Memory B cell (primary cell): ENCODE data around the gene CTNND2.

Experiments
- ATAC-seq: fragments of 150-1000 bp; cut with Tn5 transposase; 2 replicates; pipeline ENCODE4 v1.10.0; 2021; ENCODE audit warnings: low read depth, mild to moderate bottlenecking, moderate library complexity
- DNase-seq, 2 donors: peaks; one replicate each; pipeline ENCODE4 v3.0.0; 2022; ENCODE audit warnings: low spot score in 2 of 2
- H3K27ac Mint-ChIP-seq: one replicate; pipeline ENCODE4 v1.8.0; 2022; ENCODE audit warnings: mild to moderate bottlenecking, moderate library complexity, mixed read lengths
- H3K27me3 Mint-ChIP-seq: one replicate; pipeline ENCODE4 v1.8.0; 2022; ENCODE audit warnings: mixed read lengths
- H3K36me3 Mint-ChIP-seq: one replicate; pipeline ENCODE4 v1.8.0; 2022; ENCODE audit warnings: mild to moderate bottlenecking, mixed read lengths
- H3K4me1 Mint-ChIP-seq: one replicate; pipeline ENCODE4 v1.8.0; 2022; ENCODE audit warnings: mixed read lengths
- H3K4me3 Mint-ChIP-seq: one replicate; pipeline ENCODE4 v1.8.0; 2022; ENCODE audit warnings: mild to moderate bottlenecking, moderate library complexity, mixed read lengths
- H3K9me3 Mint-ChIP-seq: one replicate; pipeline ENCODE4 v1.8.0; 2022; ENCODE audit warnings: mixed read lengths

The CTNND2 gene

GRCh38 chr5:11384441-11385250, 519.6 kb downstream of the CTNND2 start:
- Mint-ChIP-seq H3K4me1 (peaks cover 5% of the 10 kb centered on the region), H3K9me3 (no peaks in the 10 kb centered on the region), H3K27me3 (peaks cover 19% of the 10 kb centered on the region), H3K4me3 (peak overlapping the region; percentile 35), H3K36me3 (no peaks in the 10 kb centered on the region), H3K27ac (no peak overlapping the region)
- ATAC-seq (no peak), DNase-seq (no peak)

- ATAC-seq (no peak), DNase-seq (no peak)
- peaks cover 19% of the 10 kb centered on the region for H3K27me3 Mint-ChIP-seq
- H3K4me1 Mint-ChIP-seq, result peaks cover 5% of the 10 kb centered on the region
- H3K9me3 Mint-ChIP-seq, result no peaks in the 10 kb centered on the region
- H3K27ac Mint-ChIP-seq, result no peak overlapping the region
- no peaks in the 10 kb centered on the region for H3K36me3 Mint-ChIP-seq
- no peak overlapping the region for H3K4me3 Mint-ChIP-seq
Measured at GRCh38 chr5:11383506-11384095, 520.6 kb downstream of the CTNND2 start.

GRCh38 chr5:11378461-11378860, 525.8 kb downstream of the CTNND2 start:
- ATAC-seq (no peak), DNase-seq (no peak)
- Mint-ChIP-seq H3K4me3 (no peak overlapping the region), H3K27ac (no peak overlapping the region), H3K27me3 (peaks cover 9% of the 10 kb centered on the region), H3K36me3 (no peaks in the 10 kb centered on the region), H3K9me3 (no peaks in the 10 kb centered on the region), H3K4me1 (no peaks in the 10 kb centered on the region)

GRCh38 chr5:11377896-11378295, 526.4 kb downstream of the CTNND2 start:
- Mint-ChIP-seq H3K9me3 (no peaks in the 10 kb centered on the region), H3K4me3 (no peak overlapping the region), H3K36me3 (no peaks in the 10 kb centered on the region), H3K27me3 (peaks cover 7% of the 10 kb centered on the region), H3K4me1 (no peaks in the 10 kb centered on the region), H3K27ac (no peak overlapping the region)
- no peak for DNase-seq
- ATAC-seq, result no peak

DNA sequence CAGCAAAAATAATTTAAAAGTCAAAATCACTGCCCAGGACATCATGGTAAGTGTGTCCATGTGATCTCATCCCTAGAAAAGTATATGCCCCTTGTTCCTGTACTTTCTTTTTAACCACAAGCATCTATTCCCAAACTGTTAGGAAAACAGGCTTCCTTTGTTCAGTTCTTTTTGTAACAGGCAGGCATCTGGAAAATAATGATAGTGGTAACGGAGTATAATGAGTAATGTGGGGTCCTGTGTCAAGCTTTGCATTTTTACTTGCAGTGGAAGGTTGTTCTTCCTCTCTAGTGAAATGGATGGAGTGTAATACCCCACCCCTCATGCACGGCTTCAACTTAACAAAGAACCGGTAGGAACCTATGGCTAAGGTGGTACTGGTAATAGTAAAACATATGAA, 532.1 kb downstream of the CTNND2 start:
- no peaks in the 10 kb centered on the region for H3K9me3 Mint-ChIP-seq
- H3K27ac Mint-ChIP-seq, result no peak overlapping the region
- no peaks in the 10 kb centered on the region for H3K36me3 Mint-ChIP-seq
- ATAC-seq (no peak), DNase-seq (no peak)
- H3K27me3 Mint-ChIP-seq, result peaks cover 2% of the 10 kb centered on the region
- H3K4me3 Mint-ChIP-seq, result no peak overlapping the region
- H3K4me1 Mint-ChIP-seq, result no peaks in the 10 kb centered on the region

GRCh38 chr5:11371021-11371420, 533.2 kb downstream of the CTNND2 start:
- no peak for DNase-seq
- Mint-ChIP-seq H3K4me1 (no peaks in the 10 kb centered on the region), H3K36me3 (no peaks in the 10 kb centered on the region), H3K4me3 (no peak overlapping the region), H3K27me3 (peaks cover 2% of the 10 kb centered on the region), H3K27ac (no peak overlapping the region), H3K9me3 (no peaks in the 10 kb centered on the region)
- no peak for ATAC-seq

DNA sequence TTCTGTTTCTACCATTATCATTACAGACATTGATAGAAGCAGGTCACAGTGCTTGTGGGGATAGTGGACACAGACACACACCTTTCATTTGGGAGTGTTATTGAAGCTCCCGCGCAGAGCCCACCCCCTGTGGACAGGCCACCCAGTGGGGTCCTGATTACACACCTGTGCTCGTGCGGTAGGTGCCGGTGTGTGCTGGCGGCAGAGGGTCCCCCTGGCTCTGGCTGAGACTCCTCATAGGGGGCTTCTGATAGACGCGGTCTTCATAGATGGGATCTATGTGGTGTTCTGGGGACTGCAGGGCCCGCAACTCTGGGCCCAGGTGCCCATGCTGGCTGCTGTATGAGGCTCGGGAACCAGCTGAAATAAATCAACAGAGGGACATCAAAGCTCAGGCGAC, 539.7 kb downstream of the CTNND2 start:
- no peak for ATAC-seq

DNA sequence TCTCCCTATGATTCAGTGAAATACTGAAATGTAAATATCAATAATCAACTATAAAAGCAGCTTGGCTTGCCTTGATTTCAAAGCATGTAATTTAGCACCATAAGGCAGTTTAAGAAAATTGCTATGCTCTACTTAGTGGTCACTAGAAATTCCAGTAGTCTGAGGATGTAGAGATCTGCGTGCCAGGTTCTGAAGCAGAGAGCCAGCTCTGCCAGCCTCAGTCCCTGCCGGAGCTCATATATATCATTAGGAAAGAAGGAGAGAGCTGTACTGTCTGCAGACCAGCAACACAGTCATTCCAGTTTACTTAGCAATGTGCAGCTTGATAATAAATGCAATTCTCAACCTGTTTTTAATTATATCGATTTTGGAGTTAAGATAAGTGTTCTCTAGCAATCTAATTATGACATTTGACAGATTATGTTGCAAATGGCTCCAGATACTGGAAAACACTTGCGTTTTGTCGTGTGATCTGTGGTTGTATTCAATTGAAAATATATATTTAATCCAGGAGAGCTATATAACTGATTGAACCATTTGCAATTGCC, 540.5 kb downstream of the CTNND2 start:
- no peaks in the 10 kb centered on the region for H3K36me3 Mint-ChIP-seq
- peaks cover 2% of the 10 kb centered on the region for H3K4me1 Mint-ChIP-seq
- ATAC-seq, result no peak
- no peak for DNase-seq
- no peaks in the 10 kb centered on the region for H3K27me3 Mint-ChIP-seq
- no peak overlapping the region for H3K4me3 Mint-ChIP-seq
- H3K27ac Mint-ChIP-seq, result no peak overlapping the region
- H3K9me3 Mint-ChIP-seq, result peaks cover 1% of the 10 kb centered on the region

More for the DNA sequence above, 539.7 kb downstream of the CTNND2 start:
- Mint-ChIP-seq H3K4me1 (peaks cover 2% of the 10 kb centered on the region), H3K27me3 (peaks cover 1% of the 10 kb centered on the region), H3K9me3 (peaks cover 1% of the 10 kb centered on the region), H3K36me3 (no peaks in the 10 kb centered on the region), H3K4me3 (no peak overlapping the region), H3K27ac (no peak overlapping the region)
- no peak for DNase-seq

GRCh38 chr5:11361768-11362167, 542.5 kb downstream of the CTNND2 start:
- Mint-ChIP-seq H3K27me3 (no peaks in the 10 kb centered on the region), H3K4me3 (no peak overlapping the region), H3K9me3 (peaks cover 1% of the 10 kb centered on the region), H3K27ac (no peak overlapping the region), H3K4me1 (peaks cover 2% of the 10 kb centered on the region), H3K36me3 (no peaks in the 10 kb centered on the region)
- ATAC-seq, result no peak
- no peak for DNase-seq

DNA sequence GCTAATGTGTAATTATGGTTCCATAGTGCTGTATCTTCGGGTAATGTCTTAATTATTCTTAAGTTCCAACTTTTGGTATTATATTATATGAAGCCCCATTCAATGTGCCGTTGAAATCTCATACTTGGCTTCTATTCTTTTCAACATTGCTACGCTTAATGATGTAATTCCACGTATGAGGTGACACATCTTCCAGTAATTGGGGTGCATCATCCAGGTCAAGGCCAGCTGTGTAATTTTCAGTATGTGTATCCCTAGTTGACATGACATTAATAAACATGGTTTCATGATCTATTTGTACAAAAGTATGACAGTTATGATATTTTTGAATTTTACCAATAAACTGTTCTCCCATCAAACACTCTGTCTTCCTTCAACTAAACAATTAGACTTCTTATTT, 546.3 kb downstream of the CTNND2 start:
- Mint-ChIP-seq H3K9me3 (peaks cover 4% of the 10 kb centered on the region), H3K27me3 (no peaks in the 10 kb centered on the region), H3K4me1 (peaks cover 2% of the 10 kb centered on the region), H3K27ac (no peak overlapping the region), H3K36me3 (no peaks in the 10 kb centered on the region), H3K4me3 (no peak overlapping the region)
- ATAC-seq, result no peak
- DNase-seq, result no peak

- no peaks in the 10 kb centered on the region for H3K36me3 Mint-ChIP-seq
- ATAC-seq (no peak), DNase-seq (no peak)
- peaks cover 3% of the 10 kb centered on the region for H3K9me3 Mint-ChIP-seq
- no peaks in the 10 kb centered on the region for H3K4me1 Mint-ChIP-seq
- no peaks in the 10 kb centered on the region for H3K27me3 Mint-ChIP-seq
- H3K4me3 Mint-ChIP-seq, result no peak overlapping the region
- no peak overlapping the region for H3K27ac Mint-ChIP-seq
Measured at GRCh38 chr5:11355491-11355890, 548.8 kb downstream of the CTNND2 start.

- Mint-ChIP-seq H3K27ac (no peak overlapping the region), H3K4me3 (no peak overlapping the region), H3K9me3 (no peaks in the 10 kb centered on the region), H3K4me1 (no peaks in the 10 kb centered on the region), H3K36me3 (no peaks in the 10 kb centered on the region), H3K27me3 (no peaks in the 10 kb centered on the region)
- DNase-seq, result no peak
- no peak for ATAC-seq
Measured at GRCh38 chr5:11346336-11346735, 557.9 kb downstream of the CTNND2 start.

GRCh38 chr5:11335881-11336760, 568.1 kb downstream of the CTNND2 start:
- H3K9me3 Mint-ChIP-seq, result no peaks in the 10 kb centered on the region
- no peak for DNase-seq
- no peaks in the 10 kb centered on the region for H3K36me3 Mint-ChIP-seq

GRCh38 chr5:11334404-11334803, 569.8 kb downstream of the CTNND2 start:
- ATAC-seq (no peak), DNase-seq (no peak)
- H3K4me3 Mint-ChIP-seq, result no peak overlapping the region
- peaks cover 2% of the 10 kb centered on the region for H3K4me1 Mint-ChIP-seq
- H3K27me3 Mint-ChIP-seq, result peaks cover 2% of the 10 kb centered on the region
- H3K27ac Mint-ChIP-seq, result no peak overlapping the region
- no peaks in the 10 kb centered on the region for H3K9me3 Mint-ChIP-seq
- H3K36me3 Mint-ChIP-seq, result no peaks in the 10 kb centered on the region

More at GRCh38 chr5:11335881-11336760, 568.1 kb downstream of the CTNND2 start:
- H3K4me1 Mint-ChIP-seq, result peaks cover 2% of the 10 kb centered on the region
- H3K27me3 Mint-ChIP-seq, result peaks cover 2% of the 10 kb centered on the region
- H3K27ac Mint-ChIP-seq, result no peak overlapping the region
- no peak overlapping the region for H3K4me3 Mint-ChIP-seq
- no peak for ATAC-seq
